ENCODE results near the gene MUC21. TPM values are rescaled to one million over a fixed set of nuclear protein-coding genes. Genes with fewer than 3 reads are reported as not detected.
"Not testable (repeated sequence)": the region's sequence is repeated elsewhere in the genome, so short reads cannot be mapped to it uniquely, and the experiment has no call there.

MUC21 gene
- total RNA-seq, 2 experiments from 2014 or later, result not detected

GRCh38 chr6:30997301-30997700, 13.8 kb downstream of the MUC21 start:
- intact Hi-C loops (cut with DNase I, micrococcal nuclease), result no loop called here
- ChIA-PET POLR2A (no interaction called here), CTCF (no interaction called here)
- Mint-ChIP-seq H3K36me3 (ENCODE audit: low read depth) (no peaks in the 10 kb centered on the region), H3K4me3 (no peak overlapping the region), H3K27me3 (no peaks in the 10 kb centered on the region), H3K27ac (no peak overlapping the region), H3K9me3 (ENCODE audit: low read depth) (no peaks in the 10 kb centered on the region), H3K4me1 (no peaks in the 10 kb centered on the region)
- ATAC-seq (no peak), DNase-seq (no peak)

- H3K27ac Mint-ChIP-seq, result no peak overlapping the region
- POLR2A ChIA-PET, result no interaction called here
- H3K9me3 Mint-ChIP-seq (ENCODE audit: low read depth), result no peaks in the 10 kb centered on the region
- CTCF ChIA-PET, result no interaction called here
- no peaks in the 10 kb centered on the region for H3K4me1 Mint-ChIP-seq
- intact Hi-C loops (cut with DNase I, micrococcal nuclease), result loop anchor here in 1 of 2 experiments (2.0 kb wide), 1 partner anchor 34 kb away; no protein-coding TSS in a partner anchor
- H3K36me3 Mint-ChIP-seq (ENCODE audit: low read depth), result no peaks in the 10 kb centered on the region
- H3K4me3 Mint-ChIP-seq, result no peak overlapping the region
- no peak for DNase-seq
- H3K27me3 Mint-ChIP-seq, result no peaks in the 10 kb centered on the region
- ATAC-seq, result no peak
Observed at GRCh38 chr6:30998785-30999184, 15.3 kb downstream of the MUC21 start.

GRCh38 chr6:31000067-31000860, 16.7 kb downstream of the MUC21 start:
- H3K4me3 Mint-ChIP-seq; ATAC-seq; H3K36me3 Mint-ChIP-seq (ENCODE audit: low read depth); POLR2A ChIA-PET; H3K27ac Mint-ChIP-seq; H3K27me3 Mint-ChIP-seq; H3K9me3 Mint-ChIP-seq (ENCODE audit: low read depth); H3K4me1 Mint-ChIP-seq; DNase-seq: not testable (repeated sequence)
- intact Hi-C loops (cut with DNase I, micrococcal nuclease), result loop anchor here in 1 of 2 experiments (5.0 kb wide), 1 partner anchor 67 kb away; no protein-coding TSS in a partner anchor
- CTCF ChIA-PET, result interaction anchor here (1.2 kb wide), 1 partner anchor 385 kb away, joined by 4 read pairs; no protein-coding TSS in a partner anchor

- CTCF ChIA-PET, result interaction anchor here (0.5 to 1.0 kb wide), 3 partner anchors 10 to 122 kb away, joined by 3 to 4 read pairs (median 3); no protein-coding TSS in a partner anchor
- Mint-ChIP-seq H3K4me3 (no peak overlapping the region), H3K9me3 (ENCODE audit: low read depth) (no peaks in the 10 kb centered on the region), H3K4me1 (peaks cover 3% of the 10 kb centered on the region), H3K36me3 (ENCODE audit: low read depth) (no peaks in the 10 kb centered on the region), H3K27me3 (peaks cover 3% of the 10 kb centered on the region), H3K27ac (no peak overlapping the region)
- DNase-seq (no peak), ATAC-seq (no peak)
- POLR2A ChIA-PET, result no interaction called here
- intact Hi-C loops (cut with DNase I, micrococcal nuclease), result loop anchor here in 1 of 2 experiments (5.0 kb wide), 1 partner anchor 66 kb away; no protein-coding TSS in a partner anchor
Observed at GRCh38 chr6:31001281-31001888, 17.9 kb downstream of the MUC21 start.

- intact Hi-C loops (cut with DNase I, micrococcal nuclease), result loop anchor here in 1 of 2 experiments (5.0 kb wide), 1 partner anchor 65 kb away; no protein-coding TSS in a partner anchor
- ATAC-seq (no peak), DNase-seq (no peak)
- peaks cover 5% of the 10 kb centered on the region for H3K4me1 Mint-ChIP-seq
- H3K27ac Mint-ChIP-seq, result no peak overlapping the region
- H3K36me3 Mint-ChIP-seq (ENCODE audit: low read depth), result no peaks in the 10 kb centered on the region
- no peaks in the 10 kb centered on the region for H3K9me3 Mint-ChIP-seq (ENCODE audit: low read depth)
- peaks cover 7% of the 10 kb centered on the region for H3K27me3 Mint-ChIP-seq
- POLR2A ChIA-PET, result no interaction called here
- H3K4me3 Mint-ChIP-seq, result no peak overlapping the region
- CTCF ChIA-PET, result interaction anchor here (1.2 kb wide), 1 partner anchor 13 kb away, joined by 3 read pairs; no protein-coding TSS in a partner anchor
Observed at GRCh38 chr6:31002471-31002870, 19.0 kb downstream of the MUC21 start.

- Mint-ChIP-seq H3K27me3 (peaks cover 14% of the 10 kb centered on the region), H3K27ac (no peak overlapping the region), H3K4me3 (no peak overlapping the region), H3K4me1 (peaks cover 9% of the 10 kb centered on the region), H3K36me3 (ENCODE audit: low read depth) (no peaks in the 10 kb centered on the region), H3K9me3 (ENCODE audit: low read depth) (no peaks in the 10 kb centered on the region)
- POLR2A ChIA-PET, result no interaction called here
- CTCF ChIA-PET, result interaction anchor here (0.7 to 1.0 kb wide), 4 partner anchors 16 to 436 kb away, joined by 3 to 4 read pairs (median 4); no protein-coding TSS in a partner anchor
- ATAC-seq, result no peak
- no peak for DNase-seq
- intact Hi-C loops (cut with DNase I, micrococcal nuclease), result loop anchor here in 1 of 2 experiments (2.0 to 5.0 kb wide), 2 partner anchors 20 to 63 kb away; no protein-coding TSS in a partner anchor
Observed at GRCh38 chr6:31004794-31005193, 21.3 kb downstream of the MUC21 start.

- no peak for ATAC-seq
- ChIA-PET POLR2A (no interaction called here), CTCF (interaction anchor here (1.2 kb wide), 1 partner anchor 17 kb away, joined by 3 read pairs; no protein-coding TSS in a partner anchor)
- DNase-seq, result no peak
- peaks cover 13% of the 10 kb centered on the region for H3K4me1 Mint-ChIP-seq
- peaks cover 14% of the 10 kb centered on the region for H3K27me3 Mint-ChIP-seq
- H3K4me3 Mint-ChIP-seq, result no peak overlapping the region
- H3K9me3 Mint-ChIP-seq (ENCODE audit: low read depth), result no peaks in the 10 kb centered on the region
- intact Hi-C loops (cut with DNase I, micrococcal nuclease), result loop anchor here in 1 of 2 experiments (2.0 kb wide), 1 partner anchor 21 kb away; no protein-coding TSS in a partner anchor
- no peaks in the 10 kb centered on the region for H3K36me3 Mint-ChIP-seq (ENCODE audit: low read depth)
- no peak overlapping the region for H3K27ac Mint-ChIP-seq
Observed at GRCh38 chr6:31005249-31006020, 21.9 kb downstream of the MUC21 start.

GRCh38 chr6:31007694-31008093, 24.2 kb downstream of the MUC21 start:
- Mint-ChIP-seq H3K9me3 (ENCODE audit: low read depth) (no peaks in the 10 kb centered on the region), H3K27me3 (peaks cover 19% of the 10 kb centered on the region), H3K4me3 (no peak overlapping the region), H3K36me3 (ENCODE audit: low read depth) (no peaks in the 10 kb centered on the region), H3K4me1 (peaks cover 20% of the 10 kb centered on the region), H3K27ac (no peak overlapping the region)
- intact Hi-C loops (cut with DNase I, micrococcal nuclease), result no loop called here
- ChIA-PET CTCF (interaction anchor here (0.8 to 0.9 kb wide), 2 partner anchors 26 to 72 kb away, joined by 3 to 4 read pairs; no protein-coding TSS in a partner anchor), POLR2A (no interaction called here)
- ATAC-seq (no peak), DNase-seq (no peak)

- ChIA-PET POLR2A (no interaction called here), CTCF (interaction anchor here (0.8 to 0.9 kb wide), 2 partner anchors 27 to 72 kb away, joined by 3 to 4 read pairs; no protein-coding TSS in a partner anchor)
- H3K9me3 Mint-ChIP-seq (ENCODE audit: low read depth), result no peaks in the 10 kb centered on the region
- intact Hi-C loops (cut with DNase I, micrococcal nuclease), result no loop called here
- H3K27me3 Mint-ChIP-seq, result peaks cover 20% of the 10 kb centered on the region
- DNase-seq, result no peak
- H3K4me3 Mint-ChIP-seq, result no peak overlapping the region
- peaks cover 20% of the 10 kb centered on the region for H3K4me1 Mint-ChIP-seq
- H3K36me3 Mint-ChIP-seq (ENCODE audit: low read depth), result no peaks in the 10 kb centered on the region
- ATAC-seq, result no peak
- no peak overlapping the region for H3K27ac Mint-ChIP-seq
Observed at GRCh38 chr6:31008165-31008564, 24.6 kb downstream of the MUC21 start.

- ChIA-PET CTCF (no interaction called here), POLR2A (no interaction called here)
- Mint-ChIP-seq H3K9me3 (ENCODE audit: low read depth) (peaks cover 2% of the 10 kb centered on the region), H3K4me3 (no peak overlapping the region), H3K27ac (no peak overlapping the region), H3K27me3 (peaks cover 28% of the 10 kb centered on the region), H3K4me1 (peaks cover 18% of the 10 kb centered on the region), H3K36me3 (ENCODE audit: low read depth) (no peaks in the 10 kb centered on the region)
- ATAC-seq, result no peak
- no peak for DNase-seq
- intact Hi-C loops (cut with DNase I, micrococcal nuclease), result no loop called here
Observed at GRCh38 chr6:31009731-31010130, 26.2 kb downstream of the MUC21 start.

- Mint-ChIP-seq H3K27me3 (peaks cover 29% of the 10 kb centered on the region), H3K27ac (no peak within 1 kb of the TSS), H3K36me3 (ENCODE audit: low read depth) (no peaks in the 10 kb centered on the region), H3K4me3 (no peak within 1 kb of the TSS), H3K9me3 (ENCODE audit: low read depth) (peaks cover 3% of the 10 kb centered on the region), H3K4me1 (peaks cover 17% of the 10 kb centered on the region)
- intact Hi-C loops (cut with DNase I, micrococcal nuclease), result no loop called here
- POLR2A ChIA-PET, result no interaction called here
- ATAC-seq (peak; percentile 87), DNase-seq (peak; percentile 56)
- CTCF ChIA-PET, result no interaction called here
Observed at GRCh38 chr6:31010393-31011060, 27.0 kb downstream of the MUC21 start, which contains the start of gene MUC22. MUC22 (plus strand) TSS chr6:31010474; CDS start chr6:31010707, 233 bp downstream.
